Anterior cingulate cortex (tissue), 58 donors: ENCODE results near the gene SALL4.
A peak's percentile ranks its signal among the peaks of the same experiment; 100 is the strongest.
"Not testable (repeated sequence)": the region's sequence is repeated elsewhere in the genome, so short reads cannot be mapped to it uniquely, and the experiment has no call there.

ENCODE experiments used
- DNase-seq, 58 donors: peaks; one replicate each; lab custom pipeline; 2025; lab: John Stamatoyannopoulos, UW

The SALL4 gene

DNA sequence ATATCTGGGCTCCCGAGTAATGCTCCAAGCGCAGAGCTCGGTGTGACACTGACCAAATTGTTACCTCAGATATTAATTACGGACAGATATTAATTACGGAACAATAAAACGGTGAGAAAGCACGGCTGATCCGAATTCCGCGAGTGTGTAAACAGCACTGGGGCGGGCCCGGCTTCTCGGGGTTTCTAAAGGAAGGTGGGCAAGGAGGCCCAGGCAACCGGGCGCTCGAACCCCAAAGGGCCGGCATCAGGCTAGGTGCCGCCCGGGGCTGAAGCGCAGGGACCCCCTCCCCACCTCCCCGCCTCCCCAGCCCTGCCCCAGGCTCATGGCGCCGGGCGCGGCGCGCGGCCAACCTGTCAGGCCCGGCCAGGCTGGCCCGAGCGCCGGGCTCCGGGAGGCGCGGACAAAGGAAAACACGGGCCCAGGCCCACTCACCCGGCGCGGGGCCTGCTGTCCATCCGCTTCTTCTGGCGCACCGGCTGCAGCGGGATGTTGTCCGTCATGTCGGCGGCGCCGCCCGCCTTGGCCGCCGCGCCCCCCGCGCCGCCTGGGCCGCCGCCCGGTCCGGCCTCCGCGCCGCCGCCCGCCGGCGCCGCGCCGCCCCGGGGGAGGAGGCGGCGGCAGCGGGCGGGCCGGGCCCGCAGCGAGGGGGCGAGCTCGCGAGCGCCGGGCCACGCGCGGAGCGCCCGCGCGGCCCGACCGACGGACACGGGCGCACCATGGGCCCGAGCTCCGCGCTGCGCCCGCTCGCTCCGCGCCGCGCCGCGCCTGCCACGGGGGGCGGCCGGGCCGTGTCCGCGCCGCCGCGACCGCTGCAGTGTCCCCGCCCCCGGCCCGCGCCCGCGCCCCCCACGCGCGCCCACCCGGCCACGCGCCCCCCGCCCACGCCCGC, 34.2 kb downstream of the SALL4 start, which contains the start of gene ATP9A:
ATP9A (minus strand) TSS at position 524 of the 892 bp plus-strand sequence; CDS start at position 503, 21 bp downstream.
- peak in 30 of 58 donors; percentile 4 to 63 (median 32) for DNase-seq

DNA sequence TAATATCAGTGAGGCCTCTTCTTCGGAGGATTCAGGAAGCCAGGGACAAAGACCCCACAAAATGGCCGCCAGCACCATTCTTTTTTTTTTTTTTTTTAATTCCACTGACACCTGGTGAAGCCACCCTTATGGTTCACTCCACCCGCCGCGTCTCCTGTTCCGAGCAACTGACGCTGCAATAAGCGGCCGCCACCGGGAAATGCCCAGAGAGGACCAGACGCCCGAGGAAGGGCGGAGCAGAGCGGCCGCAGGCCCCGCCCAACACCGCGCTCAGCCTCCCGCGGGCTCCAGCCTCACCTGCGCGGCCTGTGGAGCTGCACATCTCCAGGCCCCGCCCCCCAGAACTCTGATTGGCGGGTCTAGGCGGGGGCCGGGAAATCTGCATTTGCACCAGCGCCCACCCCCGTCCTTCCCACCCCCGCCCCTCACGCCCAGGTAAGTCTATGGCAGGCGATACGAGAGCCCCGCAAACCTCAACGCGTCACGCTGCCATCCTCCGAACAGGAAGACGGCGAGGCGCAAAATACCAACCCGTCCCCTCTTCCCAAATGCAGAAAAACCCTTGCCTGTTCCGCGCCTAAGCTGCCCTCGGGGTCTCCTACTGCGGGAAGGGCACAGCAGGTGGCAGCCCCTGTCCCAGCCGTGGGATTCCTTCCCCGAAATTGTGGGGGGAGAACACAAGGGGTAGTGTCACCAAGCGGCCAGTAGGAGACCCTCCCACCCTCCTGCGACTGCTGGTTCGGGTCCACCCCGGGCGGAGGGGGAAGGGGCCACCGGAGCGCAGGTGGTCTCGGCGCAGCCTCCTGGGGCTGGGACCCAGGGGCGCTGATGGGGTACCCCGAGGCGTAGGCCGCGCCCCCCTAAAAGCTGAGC, 35.1 kb downstream of the SALL4 start:
- peak in 55 of 58 donors; percentile 24 to 88 (median 68) for DNase-seq

DNA sequence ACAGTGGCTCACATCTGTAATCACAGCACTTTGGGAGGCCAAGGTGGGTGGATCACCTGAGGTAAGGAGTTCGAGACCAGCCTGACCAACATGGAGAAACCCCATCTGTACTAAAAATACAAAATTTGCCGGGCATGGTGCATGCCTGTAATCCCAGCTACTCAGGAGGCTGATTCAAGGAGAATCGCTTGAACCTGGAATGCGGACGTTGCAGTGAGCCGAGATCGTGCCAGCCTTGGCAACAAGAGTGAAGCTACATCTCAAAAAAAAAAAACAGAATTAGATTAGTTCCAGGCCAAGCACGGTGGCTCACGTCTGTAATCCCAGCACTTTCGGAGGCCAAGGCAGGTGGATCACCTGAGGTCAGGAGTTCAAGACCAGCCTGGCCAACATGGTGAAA, 36.9 kb downstream of the SALL4 start:
- DNase-seq, result not testable (repeated sequence)

DNA sequence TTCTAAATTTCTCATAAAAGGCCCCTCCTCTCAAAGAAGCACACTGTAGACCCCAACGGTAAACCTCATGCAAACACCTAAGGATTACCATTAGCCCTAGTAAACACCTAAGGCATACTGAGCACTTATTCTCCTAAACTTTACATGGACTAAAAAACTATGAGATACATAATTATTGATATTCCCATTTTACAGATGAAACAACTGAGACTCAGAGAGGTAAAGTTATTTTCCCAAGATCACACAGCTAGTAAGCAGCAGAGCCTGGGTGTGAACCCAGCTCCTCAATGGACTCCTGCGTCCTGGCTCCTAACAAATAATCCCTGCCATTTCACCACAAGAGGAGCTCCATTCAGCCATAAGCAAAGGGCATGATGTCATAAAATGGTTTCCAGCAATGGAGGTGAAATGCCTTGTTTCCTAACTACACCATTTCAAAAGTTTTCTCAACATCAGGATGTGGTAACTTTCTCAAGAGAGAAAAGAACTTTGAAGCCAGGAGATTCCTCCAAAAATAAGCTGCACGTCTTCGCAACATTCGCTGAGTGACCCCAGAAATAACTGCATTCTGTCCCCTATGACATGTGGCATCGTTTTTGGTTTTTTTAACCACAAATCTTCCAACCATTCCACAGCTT, 38.2 kb downstream of the SALL4 start:
- no peak for DNase-seq

DNA sequence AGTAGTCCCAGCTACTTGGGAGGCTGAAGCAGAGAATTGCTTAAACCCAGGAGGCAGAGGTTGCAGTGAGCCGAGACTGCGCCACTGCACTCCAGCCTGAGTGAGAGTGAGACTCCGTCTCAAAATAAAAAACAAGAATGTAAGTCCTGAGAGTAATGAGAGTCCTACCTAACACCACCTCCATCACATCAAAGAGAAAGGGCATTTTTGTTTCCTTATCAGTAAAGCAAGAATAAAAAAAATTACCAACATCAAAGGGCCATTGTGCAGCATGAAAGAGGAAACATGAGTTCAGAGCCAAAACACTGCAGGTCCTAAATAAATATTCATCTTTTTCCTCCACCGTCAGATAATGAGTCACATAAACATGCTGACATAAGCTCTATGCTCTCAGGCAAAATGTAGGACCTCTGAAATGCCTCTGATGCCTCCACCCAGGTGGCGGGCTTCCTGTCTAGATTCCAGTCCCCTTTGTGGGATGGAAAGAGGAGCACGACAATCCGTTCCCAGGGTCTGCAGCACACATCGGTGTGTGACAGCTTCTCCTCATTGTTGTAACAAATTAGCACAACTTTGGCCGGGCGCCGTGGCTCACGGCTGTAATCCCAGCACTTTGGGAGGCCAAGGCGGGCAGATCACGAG, 41.3 kb downstream of the SALL4 start:
- DNase-seq, result peak in 1 of 58 donors; percentile 15

DNA sequence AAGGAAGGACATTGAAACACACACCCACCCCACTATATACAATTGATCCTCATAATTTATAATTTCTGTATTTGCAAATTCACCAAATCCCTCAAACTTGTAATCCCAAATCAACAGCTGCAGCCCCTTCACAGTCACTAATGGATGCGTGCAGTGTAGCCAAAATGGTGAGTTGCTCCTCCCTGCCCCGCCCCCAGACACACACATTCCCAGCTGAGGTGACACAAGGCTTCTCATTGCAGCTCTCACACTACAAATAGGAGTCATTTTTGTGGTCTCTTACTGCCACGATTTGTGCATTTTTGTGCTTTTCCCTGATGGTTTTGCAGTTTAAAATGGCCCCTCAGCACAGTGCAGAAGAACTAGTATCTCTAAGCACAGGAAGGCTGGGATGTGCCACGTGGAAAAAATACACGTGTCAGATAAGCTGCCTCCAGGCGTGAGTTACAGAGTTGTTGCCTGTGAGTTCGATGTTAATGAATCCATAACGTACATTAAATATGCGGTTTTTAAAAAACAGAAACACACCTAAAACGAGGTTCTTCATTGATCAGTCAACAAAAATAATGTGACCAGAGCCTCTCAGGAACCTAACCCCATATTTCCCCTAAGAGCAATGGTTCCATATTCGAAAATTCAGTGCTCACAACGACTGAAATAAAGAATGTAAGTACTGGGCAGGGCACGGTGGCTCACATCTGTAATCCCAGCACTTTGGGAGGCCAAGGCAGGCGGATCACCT, 42.4 kb downstream of the SALL4 start:
- peak in 1 of 58 donors; percentile 4 for DNase-seq

DNA sequence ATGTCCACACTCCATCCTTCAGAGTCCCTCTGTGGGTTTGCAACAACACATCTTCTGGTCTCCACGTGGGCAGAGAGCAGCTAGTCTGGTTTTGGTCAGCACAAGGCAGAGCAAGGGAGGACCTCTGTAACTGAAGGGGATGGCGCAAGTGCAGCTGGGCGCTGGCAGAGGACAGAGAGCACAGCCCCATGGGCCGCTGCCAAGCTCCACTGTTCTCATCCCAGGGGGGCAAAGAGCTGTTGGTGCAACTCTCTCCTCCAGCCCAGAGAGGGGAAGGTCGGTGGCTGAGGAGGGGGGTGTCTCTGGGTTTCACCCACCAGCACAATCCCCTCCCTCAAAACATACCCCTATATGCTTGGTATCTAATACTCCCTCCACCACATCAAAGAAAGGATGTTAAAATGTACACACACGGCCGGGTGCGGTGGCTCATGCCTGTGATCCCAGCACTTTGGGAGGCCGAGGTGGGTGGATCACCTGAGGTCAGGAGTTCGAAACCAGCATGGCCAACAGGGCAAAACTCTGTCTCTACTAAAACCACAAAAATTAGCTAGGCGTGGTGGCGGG, 43.3 kb downstream of the SALL4 start:
- peak in 45 of 58 donors; percentile 11 to 85 (median 52) for DNase-seq

DNA sequence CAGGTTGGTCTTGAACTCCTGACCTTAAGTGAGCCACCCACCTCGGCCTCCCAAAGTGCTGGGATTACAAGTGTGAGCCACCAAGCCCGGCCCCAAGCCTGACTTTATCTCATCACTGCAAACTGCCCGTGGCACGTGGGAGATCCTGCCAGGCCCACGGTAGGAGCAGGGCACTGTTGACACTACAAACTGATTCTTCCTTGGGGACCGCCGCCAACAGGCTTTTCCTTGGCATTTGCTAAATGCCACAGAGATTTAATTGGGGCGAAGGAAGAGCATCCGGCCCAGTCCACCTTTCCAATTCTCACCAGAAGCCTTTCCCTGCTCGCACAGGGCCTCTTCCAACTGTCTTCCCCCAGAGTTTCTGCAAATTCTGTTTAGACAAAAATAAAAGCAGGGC, 45.1 kb downstream of the SALL4 start:
- DNase-seq, result peak in 6 of 58 donors; percentile 3 to 17 (median 11)

DNA sequence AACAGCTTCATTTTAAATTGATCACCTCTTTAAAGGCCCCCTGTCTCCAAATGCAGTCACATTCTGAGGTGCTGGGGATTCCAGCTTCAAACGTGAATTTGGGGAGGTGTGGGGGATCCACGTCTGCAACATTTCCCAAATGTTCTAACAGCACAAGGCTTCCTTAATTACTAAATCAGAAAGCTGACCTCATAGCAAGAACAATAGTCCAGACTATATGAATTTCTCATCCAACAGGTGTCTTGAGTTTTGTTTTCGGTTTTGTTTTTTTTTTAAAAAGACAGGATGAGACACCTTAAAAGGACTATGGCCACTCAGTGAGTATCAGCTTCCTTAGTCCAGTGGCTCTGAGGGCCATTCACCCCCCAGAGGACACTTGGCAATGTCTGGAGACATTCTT, 45.7 kb downstream of the SALL4 start:
- DNase-seq, result no peak

DNA sequence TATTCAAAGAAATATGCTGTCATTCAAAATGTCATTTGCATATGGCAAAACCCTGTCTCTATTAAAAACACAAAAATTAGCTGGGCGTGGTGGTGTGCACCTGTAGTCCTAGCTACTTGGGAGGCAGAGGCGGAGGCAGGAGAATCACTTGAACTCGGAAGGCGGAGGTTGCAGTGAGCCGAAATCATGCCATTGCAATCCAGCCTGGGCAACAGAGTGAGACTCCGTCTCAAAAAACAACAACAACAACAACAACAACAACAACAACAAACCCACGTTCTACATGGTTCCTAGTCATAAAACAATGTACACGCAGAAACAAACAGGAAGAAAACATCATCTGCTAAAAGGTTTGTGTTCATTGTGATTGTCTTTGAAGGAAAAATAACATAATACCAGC, 49.1 kb downstream of the SALL4 start:
- DNase-seq, result not testable (repeated sequence)

DNA sequence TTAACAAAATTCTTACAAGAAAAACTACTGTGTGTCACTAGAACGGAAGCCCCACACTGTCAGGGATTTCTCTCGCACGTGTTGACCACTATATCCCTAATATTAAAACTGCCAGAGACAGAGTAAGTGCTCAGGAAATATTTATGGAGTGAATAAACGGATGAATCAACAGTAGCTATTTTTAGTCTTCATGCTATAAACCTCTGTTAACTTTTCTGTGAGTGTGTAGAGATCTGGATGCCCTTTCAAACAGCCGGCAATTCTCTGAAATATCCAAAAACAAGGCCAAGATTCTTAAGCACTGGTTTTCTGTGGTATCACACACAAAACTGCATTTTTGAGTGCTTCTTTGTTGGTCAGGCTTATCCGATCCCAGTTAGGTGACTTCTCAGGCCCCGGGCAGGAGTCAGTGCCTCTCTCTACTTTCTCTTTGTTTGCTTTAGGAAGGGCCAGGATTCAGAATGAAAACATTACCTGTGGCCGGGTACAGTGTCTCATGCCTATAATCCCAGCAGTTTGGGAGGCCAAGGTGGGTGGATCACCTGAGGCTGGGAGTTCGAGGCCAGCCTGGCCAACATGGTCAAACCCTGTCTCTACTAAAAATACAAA, 49.9 kb downstream of the SALL4 start:
- no peak for DNase-seq

DNA sequence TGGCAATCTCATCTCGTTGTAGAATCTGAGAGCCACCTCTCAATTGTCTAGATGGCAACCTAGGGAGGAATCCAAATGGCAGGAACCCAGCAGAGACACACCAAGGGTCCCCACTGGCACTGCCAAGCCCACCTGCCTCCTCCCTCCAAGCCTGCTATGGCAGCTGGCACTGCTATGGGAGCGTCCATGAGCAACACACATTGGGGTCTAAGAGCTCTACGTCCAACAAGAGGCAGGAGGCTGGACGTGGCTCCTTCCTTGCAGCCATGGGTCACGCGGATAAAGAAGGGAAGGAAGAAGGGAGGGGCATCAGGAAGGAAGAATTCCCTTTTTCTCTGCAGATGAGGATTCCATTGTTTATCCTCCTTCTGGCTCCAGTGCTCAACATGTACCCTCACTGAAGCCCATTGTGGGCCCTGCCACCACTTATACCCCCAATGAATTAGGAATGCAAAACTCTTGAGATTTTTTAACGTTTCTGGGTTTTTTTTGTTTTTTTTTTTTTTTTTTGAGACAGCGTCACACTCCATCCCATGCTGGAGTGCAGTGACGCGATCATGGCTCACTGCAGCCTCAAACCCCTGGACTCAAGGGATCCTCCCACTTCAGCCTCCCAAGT, 51.4 kb downstream of the SALL4 start:
- DNase-seq, result no peak

DNA sequence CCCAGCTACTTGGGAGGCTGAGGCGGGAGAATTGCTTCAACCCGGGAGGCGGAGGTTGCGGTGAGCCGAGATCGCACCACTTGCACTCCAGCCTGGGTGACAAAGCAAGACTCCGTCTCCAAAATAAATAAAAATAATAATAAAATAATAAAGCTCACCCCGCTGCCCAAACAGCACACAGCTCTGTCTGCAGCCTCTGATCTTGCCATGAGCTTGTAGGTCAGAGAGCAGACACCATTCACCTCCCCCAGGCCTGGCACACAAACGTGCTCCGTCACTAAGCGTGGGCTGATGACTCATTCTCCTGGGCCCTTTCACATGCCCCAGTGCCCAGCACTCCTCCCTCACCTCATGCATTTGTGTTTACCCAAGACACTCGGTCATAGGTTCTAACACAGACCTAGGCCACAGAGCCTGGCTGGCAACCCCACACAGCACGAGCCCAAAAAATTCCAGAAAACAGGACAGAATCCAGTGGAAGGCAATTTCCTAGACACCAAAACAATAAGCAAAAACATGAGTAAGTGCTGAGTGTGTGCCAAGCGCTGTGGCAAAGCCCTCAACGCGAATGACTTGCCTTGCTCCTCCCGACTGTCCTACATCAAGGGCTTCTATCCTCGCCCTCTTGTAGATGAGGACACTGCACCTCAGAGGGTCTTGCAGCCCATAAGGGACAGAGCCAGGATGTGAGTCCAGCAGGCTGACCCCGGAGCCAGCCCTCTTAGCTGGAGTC, 52.1 kb downstream of the SALL4 start:
- peak in 39 of 58 donors; percentile 15 to 84 (median 46) for DNase-seq

DNA sequence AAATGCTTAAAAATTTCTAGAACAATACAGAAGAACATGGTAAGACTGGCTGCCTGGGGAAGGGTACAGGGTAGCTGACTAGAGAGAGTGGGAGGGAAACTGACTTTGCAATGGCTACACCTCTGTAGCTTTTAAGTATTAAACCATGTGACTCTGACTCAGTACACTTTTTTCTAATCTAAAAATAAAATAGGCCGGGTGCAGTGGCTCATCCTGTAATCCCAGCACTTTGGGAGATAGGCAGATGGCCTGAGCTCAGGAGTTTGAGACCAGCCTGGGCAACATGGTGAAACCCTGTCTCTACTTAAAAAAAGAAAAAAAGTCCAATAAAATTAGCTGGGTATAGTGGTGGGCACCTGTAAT, 52.7 kb downstream of the SALL4 start:
- no peak for DNase-seq

DNA sequence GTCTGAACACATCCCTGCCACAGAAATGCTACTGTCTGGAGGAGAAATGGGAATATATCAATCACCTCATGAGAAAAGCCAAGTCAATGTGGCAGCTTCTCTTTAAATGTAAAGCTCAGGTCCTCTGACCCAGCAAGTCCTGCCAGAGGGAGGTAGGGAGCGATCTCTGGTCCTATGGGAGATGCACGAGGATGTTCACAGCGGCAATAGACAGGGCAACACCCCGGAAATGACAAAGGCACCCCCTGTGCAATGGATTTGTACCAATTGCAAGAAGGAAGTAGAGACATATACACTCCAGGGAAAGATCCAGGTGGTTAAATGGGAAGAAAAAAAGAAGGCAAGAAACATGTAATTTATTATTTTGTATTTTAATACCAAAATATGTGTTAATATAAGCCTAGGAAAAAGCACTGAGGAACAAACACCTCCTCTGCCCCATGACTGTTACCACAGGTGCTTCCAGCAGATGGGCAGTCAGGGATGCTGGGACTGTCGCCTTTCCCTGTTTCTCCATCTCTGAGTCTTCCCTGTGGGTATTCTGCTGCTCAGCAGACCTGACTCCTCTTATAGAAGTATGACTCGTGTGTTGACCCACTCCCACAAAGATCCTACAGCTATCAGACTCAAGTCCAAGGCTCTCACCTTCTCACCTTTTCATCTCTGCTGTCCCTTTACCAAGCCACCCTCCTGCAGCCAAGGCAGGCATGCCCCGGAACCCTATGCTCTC, 55.0 kb downstream of the SALL4 start:
- no peak for DNase-seq

DNA sequence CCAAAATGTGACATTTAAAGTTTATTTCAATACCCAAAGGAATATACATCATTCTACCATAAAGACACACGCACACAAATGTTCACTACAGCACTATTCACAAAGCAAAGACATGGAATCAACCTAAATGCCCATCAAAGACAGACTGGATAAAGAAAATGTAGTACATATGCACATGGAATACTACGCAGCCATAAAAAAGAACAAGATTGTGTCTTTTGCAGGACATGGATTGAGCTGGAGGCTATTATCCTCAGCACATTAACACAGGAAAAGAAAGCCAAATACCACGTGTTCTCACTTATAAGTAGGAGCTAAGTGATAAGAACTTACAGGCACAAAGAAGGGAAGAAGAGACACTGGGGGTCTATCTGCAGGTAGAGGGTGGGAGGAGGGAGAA, 56.5 kb downstream of the SALL4 start:
- DNase-seq, result no peak

DNA sequence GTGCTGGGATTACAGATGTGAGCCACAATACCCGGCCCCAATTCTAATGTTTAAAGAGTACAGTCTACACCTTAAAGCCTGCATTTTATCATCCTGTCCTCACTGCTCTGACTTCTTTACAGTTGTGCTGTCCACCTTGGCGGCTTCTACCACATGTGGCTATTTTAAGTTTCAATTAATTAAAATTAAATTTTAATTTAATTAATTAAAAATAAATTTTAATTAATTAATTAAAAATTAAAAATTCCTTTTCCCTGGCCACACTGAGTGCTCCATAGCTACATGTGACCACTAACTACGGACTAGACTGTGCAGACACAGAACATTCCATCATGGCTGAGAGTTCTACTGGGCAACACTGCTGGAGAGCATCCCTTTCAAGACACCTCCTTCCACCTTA, 61.5 kb downstream of the SALL4 start:
- no peak for DNase-seq
